NCI-H1694 (cell line): ENCODE data around the gene RBPJL.
"Not testable (repeated sequence)": the region's sequence is repeated elsewhere in the genome, so short reads cannot be mapped to it uniquely, and the experiment has no call there.

Experiments
- DNase-seq: peaks from one replicate; lab custom pipeline; 2025; lab: John Stamatoyannopoulos, UW

Gene RBPJL

GRCh38 chr20:45342855-45343531 lies 36.4 kb downstream of the RBPJL start:
- no peak for DNase-seq

GRCh38 chr20:45343532-45344167 lies 37.0 kb downstream of the RBPJL start:
- no peak for DNase-seq

- no peak for DNase-seq
Measured at GRCh38 chr20:45344168-45344860, 37.7 kb downstream of the RBPJL start.

GRCh38 chr20:45345104-45345936 lies 38.7 kb downstream of the RBPJL start:
- no peak for DNase-seq

GRCh38 chr20:45346291-45346718 lies 39.7 kb downstream of the RBPJL start:
- no peak for DNase-seq

- no peak for DNase-seq
Measured at GRCh38 chr20:45346851-45347250, 40.2 kb downstream of the RBPJL start.

- DNase-seq, result no peak
Measured at GRCh38 chr20:45347297-45347935, 40.8 kb downstream of the RBPJL start.

GRCh38 chr20:45347936-45348778 lies 41.5 kb downstream of the RBPJL start, which contains the start of gene SDC4:
Gene SDC4, minus strand, starts transcription at chr20:45348424. Its CDS starts 40 bp downstream, at chr20:45348384.
- DNase-seq, result no peak

- DNase-seq, result no peak
Measured at GRCh38 chr20:45350217-45350616, 43.6 kb downstream of the RBPJL start.

GRCh38 chr20:45350795-45351194 lies 44.2 kb downstream of the RBPJL start:
- not testable (repeated sequence) for DNase-seq

GRCh38 chr20:45352729-45353128 lies 46.1 kb downstream of the RBPJL start:
- no peak for DNase-seq

- no peak for DNase-seq
Measured at GRCh38 chr20:45353746-45354145, 47.1 kb downstream of the RBPJL start.

- DNase-seq, result no peak
Measured at GRCh38 chr20:45354423-45355208, 48.0 kb downstream of the RBPJL start.

GRCh38 chr20:45355209-45356084 lies 48.8 kb downstream of the RBPJL start:
- no peak for DNase-seq

- DNase-seq, result no peak
Measured at GRCh38 chr20:45358282-45359068, 51.8 kb downstream of the RBPJL start.

- DNase-seq, result no peak
Measured at GRCh38 chr20:45359069-45359405, 52.4 kb downstream of the RBPJL start.

- no peak for DNase-seq
Measured at GRCh38 chr20:45359406-45360148, 52.9 kb downstream of the RBPJL start.
